ENCODE data around the gene RHOV.

DNA sequence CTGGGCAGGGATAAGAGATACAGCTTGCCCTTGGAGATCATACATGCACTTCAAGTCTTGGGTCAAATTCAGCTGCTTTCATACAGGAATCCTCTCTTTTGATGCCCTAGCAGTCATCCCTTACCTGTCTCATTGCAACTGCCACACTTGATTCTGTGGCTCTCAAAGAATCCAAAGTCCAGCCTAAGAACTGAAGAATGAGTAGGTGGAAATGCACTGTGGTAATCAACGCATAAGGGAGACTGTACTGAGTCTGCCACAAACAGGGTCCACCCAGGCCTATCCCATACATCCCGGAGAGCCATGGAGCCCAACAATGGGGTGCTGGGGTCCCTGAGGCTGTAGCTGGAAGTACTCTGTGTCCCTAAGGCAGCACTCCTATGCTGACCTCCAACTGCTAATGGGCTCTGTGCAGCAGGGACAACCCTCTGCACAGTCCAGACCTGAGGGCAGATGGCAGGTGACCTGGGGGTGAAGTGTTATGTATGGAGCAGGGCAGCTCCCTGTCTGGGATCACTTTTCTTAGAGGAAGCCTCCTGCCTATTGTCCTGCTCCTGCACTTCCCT is 18.5 kb upstream of the RHOV start:
- TF ChIP-seq, protein P1, sequence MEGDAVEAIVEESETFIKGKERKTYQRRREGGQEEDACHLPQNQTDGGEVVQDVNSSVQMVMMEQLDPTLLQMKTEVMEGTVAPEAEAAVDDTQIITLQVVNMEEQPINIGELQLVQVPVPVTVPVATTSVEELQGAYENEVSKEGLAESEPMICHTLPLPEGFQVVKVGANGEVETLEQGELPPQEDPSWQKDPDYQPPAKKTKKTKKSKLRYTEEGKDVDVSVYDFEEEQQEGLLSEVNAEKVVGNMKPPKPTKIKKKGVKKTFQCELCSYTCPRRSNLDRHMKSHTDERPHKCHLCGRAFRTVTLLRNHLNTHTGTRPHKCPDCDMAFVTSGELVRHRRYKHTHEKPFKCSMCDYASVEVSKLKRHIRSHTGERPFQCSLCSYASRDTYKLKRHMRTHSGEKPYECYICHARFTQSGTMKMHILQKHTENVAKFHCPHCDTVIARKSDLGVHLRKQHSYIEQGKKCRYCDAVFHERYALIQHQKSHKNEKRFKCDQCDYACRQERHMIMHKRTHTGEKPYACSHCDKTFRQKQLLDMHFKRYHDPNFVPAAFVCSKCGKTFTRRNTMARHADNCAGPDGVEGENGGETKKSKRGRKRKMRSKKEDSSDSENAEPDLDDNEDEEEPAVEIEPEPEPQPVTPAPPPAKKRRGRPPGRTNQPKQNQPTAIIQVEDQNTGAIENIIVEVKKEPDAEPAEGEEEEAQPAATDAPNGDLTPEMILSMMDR (conservative IDR thresholded peaks at IDR 0.05; ENCODE audit: low read depth, low read length): no peak
- TF ChIP-seq MAZ (IDR thresholded peaks at IDR 0.05; ENCODE audit: borderline replicate concordance, low read depth, low read length) (no peak), NFE2L2 (IDR thresholded peaks at IDR 0.05; ENCODE audit: low read depth, low read length) (no peak), ELK1 (IDR thresholded peaks at IDR 0.05; ENCODE audit: borderline replicate concordance, low read depth, low read length) (no peak), RAD21 (IDR thresholded peaks at IDR 0.05; ENCODE audit: low read length) (no peak)

All from IMR-90 (cell line).